Endometrium (tissue), 2 donors: ENCODE data around the gene TPP2.

Experiments
- FAIRE-seq: peaks from 2 replicates; lab custom pipeline; 2012; peaks lifted over from hg19 to GRCh38; lab: Jason Lieb, UNC
- donor health status: control.
- donor health status: control.

TPP2 gene

DNA sequence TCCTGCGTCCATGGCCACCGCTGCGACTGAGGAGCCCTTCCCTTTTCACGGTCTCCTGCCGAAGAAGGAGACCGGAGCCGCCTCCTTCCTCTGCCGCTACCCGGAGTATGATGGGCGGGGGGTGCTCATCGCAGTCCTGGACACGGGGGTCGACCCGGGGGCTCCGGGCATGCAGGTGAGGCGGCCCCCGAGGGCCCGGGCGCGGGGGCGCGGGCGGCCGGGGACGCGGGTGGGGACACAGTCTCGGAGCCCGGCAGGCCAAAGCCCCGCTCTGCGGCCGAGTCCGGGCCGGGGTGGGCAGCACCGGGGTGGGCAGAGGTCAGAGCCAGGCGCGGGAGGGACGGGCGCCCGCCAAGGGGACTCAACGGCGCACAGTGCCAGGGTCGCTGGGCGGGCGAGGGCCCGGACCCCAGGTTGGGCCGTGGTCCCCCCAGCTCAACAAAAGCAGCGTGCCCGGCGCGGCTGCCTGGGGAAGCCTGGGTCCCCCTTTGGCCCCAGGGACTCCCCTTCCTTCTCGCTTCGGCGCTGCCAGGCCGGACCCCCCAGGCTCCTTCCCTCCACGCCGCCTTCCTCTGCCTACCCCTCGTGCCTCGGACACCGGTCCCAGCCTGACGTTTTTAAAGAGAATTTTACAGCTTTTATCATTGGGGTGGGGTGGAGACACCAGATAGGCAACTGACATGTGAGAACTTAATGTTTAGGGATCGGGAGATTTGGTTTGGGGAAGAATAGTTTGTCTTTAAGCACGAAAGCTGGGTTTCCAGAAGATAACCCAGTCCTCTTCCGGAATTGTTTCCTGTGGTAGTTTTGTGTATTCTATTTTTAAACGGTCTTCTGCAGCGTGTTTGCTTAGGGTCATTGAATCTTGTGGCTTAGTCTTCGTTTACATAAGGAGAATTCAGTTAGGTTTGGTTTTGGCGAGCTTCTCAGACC is 509 bp downstream of the TPP2 start:
- no peak for FAIRE-seq

GRCh38 chr13:102598061-102598460 is 1.3 kb downstream of the TPP2 start:
- no peak for FAIRE-seq

DNA sequence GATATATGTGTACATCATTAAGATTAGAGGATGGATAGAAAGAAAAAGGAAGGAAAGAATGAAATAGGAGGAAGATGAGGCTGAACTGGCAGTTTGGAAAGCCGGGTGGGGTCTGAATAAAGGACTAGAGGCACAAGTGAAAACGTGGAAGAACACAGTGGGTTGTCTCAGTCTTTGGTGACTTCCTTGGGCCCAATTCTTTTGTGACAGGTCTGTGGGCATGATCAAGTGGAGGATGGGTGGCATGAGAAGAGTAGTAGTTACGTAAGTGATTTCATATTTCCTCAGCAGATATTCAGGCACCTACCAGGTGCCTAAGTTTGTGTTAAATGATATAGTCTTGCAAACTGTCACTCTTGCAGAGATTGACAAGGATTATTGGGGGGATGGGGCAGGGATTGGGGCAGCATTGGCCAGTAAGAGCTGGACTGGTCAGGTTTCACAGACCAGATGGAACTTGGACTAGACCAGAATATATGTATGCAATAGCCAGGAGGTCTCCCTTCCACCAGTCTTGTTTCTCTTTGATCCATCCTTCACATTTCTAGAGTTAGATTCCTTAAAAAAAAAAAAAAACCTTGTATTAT is 2.7 kb downstream of the TPP2 start:
- FAIRE-seq = no peak

GRCh38 chr13:102606537-102607309 is 9.9 kb downstream of the TPP2 start:
- no peak for FAIRE-seq

DNA sequence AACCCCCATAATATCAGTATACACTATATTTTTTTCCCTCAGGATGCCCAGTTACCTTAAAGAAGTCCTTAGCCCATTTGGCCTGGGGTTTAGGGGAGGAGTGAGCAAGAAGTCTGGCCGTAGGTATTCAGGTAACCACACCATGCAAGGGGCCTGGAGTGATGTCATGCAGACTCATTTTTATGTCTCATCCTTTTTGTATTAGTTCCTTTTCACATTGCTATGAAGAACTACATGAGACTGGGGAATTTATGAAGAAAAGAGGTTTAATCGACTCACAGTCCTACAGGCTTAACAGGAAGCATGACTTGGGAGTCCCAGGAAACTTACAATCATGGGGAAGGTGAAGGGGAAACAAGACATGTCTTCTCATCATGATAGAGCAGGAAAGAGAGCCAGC is 12.2 kb downstream of the TPP2 start:
- no peak for FAIRE-seq

- FAIRE-seq = no peak
Observed at GRCh38 chr13:102609696-102610095, 12.9 kb downstream of the TPP2 start.

GRCh38 chr13:102610296-102610895 is 13.6 kb downstream of the TPP2 start:
- FAIRE-seq = no peak

DNA sequence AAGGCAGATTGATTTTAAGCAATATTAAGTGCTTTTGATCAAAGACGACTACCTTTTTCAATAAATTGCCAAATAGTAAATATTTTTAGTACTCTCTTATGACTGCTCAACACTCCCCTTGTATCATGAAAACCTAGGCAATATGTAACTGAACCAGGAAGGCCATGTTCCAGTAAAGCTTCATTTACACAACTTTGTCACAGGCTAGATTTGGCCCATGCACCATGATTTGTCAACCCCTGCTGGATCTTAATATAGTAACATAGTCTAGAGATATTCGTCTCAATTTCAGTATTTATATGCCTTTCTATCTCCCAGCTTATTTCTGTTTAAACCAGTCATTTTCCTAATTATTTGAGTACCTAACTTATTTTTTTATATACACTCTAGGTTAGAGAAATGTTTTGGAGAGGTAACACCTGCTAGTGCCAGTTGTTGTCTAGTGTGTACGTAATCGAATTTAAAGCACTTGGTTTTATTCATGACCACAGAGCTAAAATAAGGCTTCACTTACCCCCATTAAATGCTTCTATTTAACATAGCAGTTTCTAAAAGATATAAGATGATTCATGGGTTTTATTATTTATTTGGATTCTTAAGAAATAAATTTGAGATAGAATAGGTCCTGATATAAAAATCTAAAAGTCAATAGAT is 21.0 kb downstream of the TPP2 start:
- FAIRE-seq = no peak

- FAIRE-seq = no peak
Observed at GRCh38 chr13:102620516-102620915, 23.7 kb downstream of the TPP2 start.

DNA sequence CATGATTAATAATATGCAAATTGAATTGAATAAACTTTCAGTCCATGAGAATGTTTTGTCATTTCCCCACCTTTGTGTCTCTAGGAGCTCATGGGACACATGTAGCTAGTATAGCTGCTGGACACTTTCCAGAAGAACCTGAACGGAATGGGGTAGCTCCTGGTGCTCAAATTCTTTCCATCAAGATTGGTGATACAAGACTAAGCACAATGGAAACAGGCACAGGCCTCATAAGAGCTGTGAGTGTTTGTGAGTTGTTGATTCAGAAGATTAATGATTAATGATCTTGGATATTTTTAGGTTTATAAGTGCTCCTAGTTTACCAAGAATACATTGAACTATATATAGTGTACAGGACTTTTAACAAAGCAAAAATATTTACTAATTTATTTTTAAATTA is 30.1 kb downstream of the TPP2 start:
- no peak for FAIRE-seq

GRCh38 chr13:102628559-102628958 is 31.8 kb downstream of the TPP2 start:
- no peak for FAIRE-seq

DNA sequence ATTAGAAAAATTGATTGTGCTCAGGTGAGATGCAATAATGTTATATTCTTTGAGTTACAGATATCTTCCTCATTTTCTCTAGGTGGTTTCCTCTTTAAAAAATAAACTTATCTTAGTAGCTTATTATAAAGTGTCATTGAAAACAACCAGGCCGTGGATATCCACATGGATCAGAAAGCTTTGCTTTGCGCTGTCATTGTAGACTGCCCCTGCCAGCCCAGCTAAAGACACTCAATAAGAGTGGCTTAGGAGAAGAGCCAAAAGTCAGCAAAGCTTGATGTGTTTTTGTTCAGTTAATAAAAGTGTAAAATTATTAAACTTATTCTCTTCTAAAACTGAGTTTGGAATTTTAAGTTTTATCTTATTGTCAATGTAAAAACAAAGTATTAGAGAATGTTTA is 34.4 kb downstream of the TPP2 start:
- FAIRE-seq = no peak

- FAIRE-seq = no peak
Observed at GRCh38 chr13:102638741-102639140, 42.0 kb downstream of the TPP2 start.

- FAIRE-seq = no peak
Observed at GRCh38 chr13:102642029-102642428, 45.2 kb downstream of the TPP2 start.

GRCh38 chr13:102642475-102642874 is 45.7 kb downstream of the TPP2 start:
- FAIRE-seq = no peak

DNA sequence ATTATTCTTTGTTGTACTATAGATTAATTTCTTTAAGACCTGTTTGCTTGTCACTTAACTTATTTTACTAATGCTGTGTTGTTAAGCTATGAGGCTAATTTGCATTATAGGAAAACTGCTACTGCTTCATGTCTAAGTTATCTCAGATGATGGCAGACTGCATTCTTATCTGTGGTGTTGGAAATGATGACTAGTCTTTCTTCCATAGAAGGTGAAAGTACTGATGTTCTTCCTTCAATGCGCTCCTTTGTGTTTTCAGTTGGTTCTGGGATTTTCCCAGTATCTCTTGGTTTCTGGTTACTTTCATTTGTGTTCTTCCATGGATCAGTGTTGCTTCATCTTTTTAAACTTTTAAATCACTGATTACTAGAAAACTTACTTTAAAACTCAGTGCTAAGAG is 46.9 kb downstream of the TPP2 start:
- FAIRE-seq = no peak

- FAIRE-seq = no peak
Observed at GRCh38 chr13:102645701-102646100, 48.9 kb downstream of the TPP2 start.

GRCh38 chr13:102648046-102648445 is 51.3 kb downstream of the TPP2 start:
- no peak for FAIRE-seq

DNA sequence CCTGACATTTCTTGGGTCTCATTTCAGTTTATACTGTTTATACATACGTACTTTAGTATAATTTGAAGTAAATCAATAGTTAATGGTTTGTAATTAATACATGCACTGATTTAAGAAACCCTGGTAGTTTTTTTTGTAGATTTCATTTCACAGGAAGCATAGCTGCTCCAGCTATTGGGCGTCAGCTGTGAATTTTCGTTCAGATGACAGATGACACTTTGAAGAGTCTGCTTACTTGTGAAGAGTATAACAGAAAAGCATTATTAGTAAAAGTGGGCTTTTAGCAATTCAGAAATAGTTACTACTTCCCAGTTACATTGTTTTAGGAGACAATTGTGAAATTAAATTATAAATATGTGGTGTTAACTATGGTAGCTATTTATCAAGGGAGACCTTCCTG is 53.7 kb downstream of the TPP2 start:
- no peak for FAIRE-seq

- no peak for FAIRE-seq
Observed at GRCh38 chr13:102651392-102651791, 54.6 kb downstream of the TPP2 start.

GRCh38 chr13:102651892-102652291 is 55.1 kb downstream of the TPP2 start:
- no peak for FAIRE-seq

DNA sequence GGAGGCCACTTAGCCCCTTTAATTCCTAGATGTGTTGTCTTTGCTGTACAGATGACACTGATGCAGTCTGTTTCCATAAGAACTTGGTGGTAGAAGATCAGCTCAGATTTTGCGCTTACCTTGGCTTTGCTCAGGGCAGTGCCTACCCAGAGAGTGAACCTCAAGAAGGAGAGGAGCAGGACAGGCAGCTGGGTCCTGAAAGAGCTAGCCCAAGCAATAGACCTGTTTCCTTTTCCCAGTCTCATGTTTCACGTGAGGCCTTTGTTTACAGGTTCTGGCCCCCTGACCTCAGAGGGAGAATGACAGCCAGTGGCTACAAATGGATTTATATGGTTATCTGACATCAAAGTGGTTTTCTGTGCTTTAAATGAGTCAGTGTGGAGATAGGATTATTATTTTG is 58.0 kb downstream of the TPP2 start:
- no peak for FAIRE-seq
